GM18907 (cell line): ENCODE measurements around the gene CSTB.

ENCODE experiments used
- ATAC-seq: cut with Tn5 transposase; IDR thresholded peaks from one replicate; pipeline ENCODE4 v1.9.1; 2021; ENCODE audit warnings: mild to moderate bottlenecking, moderate library complexity; ENCODE audit not compliant: unreplicated experiment

CSTB gene

DNA sequence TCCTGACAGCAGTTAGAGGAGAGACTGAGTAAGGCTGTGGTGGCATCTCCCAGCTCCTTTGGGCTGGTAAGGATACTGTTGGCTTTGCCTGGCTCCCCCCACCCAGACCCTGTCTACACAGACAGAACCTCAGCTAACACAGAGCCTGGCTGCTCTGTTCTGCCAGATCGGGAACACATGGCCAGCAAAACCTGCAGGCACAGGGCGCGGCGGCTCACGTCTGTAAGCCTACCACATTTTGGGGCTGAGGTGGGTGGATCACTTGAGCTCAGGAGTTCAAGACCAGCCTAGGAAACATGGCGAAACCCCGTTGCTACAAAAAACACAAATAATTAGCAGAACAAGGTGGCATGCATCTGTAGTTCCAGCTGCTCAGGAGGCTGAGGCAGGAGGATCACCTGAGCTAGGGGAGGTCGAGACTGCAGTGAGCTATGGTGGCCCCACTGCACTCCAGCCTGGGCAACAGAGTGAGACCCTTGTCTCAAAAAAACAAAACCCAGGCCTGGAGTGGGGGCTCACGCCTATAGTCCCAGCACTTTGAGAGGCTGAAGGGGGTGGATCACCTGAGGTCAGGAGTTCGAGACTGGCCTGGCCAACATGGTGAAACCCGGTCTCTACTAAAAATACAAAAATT is 6.7 kb downstream of the CSTB start:
- ATAC-seq = no peak

- no peak for ATAC-seq
Observed at GRCh38 chr21:43768868-43769167, 7.3 kb downstream of the CSTB start.

DNA sequence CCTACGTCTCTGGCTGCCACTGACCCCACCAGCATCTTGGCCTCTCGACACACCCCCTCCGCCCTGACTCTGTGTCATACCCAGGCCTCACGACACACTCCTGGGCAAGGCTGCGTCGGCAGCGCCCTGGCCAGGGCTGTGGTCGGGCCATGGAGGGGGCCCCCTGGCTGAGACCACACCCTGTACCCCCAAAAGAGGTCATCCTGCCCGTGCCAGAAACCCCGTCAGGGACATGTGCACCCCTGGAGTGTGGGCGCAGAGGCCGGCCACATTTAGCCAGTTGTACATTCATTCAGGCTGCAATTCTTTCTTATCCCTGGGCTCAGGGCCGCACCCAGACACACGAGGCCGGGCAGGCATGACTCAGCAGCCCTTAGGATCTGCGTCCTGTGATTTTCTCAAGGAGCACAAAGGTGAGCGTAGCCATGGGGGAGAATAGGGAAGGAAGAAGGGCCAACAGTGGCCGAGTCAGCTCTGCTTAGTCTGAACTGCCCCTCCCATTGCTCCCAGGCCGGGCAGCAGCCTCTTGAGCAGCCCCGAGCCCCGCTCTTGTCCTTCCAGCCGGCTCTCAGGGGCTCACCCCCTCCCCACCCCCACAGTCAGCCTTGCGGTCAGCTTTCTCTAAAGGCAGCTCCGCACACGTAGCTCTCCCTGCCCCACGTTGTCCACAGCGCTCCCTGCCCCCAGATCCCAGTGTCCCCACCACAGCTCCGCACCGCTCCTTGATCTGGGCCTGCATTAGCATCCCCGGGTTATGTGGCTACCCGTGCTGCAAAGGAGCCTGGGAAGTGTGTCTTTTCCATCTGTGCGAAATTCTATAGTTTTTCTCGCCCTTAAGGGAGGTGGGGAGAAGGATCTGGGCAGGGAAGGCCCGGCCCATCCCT is 7.9 kb downstream of the CSTB start:
- no peak for ATAC-seq

- ATAC-seq = no peak
Observed at GRCh38 chr21:43767498-43767983, 8.6 kb downstream of the CSTB start.

- no peak for ATAC-seq
Observed at GRCh38 chr21:43766734-43767497, 9.2 kb downstream of the CSTB start.

DNA sequence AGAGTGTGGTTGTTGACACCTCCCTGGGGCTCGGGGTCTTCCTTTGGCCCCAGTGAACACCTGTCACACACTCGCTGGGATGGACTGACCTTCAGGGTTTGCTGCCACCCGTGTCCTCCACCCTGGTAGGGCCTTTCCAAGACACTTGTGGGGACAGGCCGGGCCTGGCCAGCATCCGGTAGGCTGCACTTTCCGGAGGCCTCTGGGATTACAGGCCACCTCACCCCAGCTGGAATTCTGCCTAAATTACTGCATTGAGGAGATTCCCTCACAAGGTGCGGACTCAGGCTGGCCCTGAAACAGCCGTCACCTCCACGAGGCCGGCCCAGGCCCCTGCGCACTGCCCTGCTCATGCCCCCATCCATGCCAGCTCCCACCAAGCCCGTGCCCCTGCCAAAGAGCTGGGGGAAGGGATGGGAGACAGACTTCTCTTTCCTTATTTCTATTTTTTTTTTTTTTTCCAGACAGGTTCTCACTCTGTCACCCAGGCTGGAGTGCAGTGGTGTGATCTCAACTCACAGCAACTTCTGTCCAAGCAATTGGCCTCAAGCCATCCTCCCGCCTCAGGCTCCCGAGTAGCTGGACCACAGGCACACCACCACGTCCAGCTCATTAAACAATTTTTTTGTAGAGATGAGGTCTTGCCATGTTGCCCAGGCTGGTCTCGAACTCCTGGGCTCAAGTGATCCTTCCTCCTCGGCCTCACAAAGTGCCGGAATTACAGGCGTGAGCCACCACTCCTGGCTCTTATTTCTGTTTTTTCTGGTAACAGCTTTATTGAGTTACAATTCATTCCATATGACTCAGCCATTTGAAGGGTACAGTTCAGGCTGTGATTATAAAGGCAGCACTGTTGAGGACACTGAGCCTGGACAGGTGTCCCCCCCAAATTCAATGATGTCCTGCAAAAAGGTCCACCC is 11.3 kb downstream of the CSTB start:
- ATAC-seq = no peak

GRCh38 chr21:43763901-43764523 is 12.1 kb downstream of the CSTB start:
- ATAC-seq = no peak

DNA sequence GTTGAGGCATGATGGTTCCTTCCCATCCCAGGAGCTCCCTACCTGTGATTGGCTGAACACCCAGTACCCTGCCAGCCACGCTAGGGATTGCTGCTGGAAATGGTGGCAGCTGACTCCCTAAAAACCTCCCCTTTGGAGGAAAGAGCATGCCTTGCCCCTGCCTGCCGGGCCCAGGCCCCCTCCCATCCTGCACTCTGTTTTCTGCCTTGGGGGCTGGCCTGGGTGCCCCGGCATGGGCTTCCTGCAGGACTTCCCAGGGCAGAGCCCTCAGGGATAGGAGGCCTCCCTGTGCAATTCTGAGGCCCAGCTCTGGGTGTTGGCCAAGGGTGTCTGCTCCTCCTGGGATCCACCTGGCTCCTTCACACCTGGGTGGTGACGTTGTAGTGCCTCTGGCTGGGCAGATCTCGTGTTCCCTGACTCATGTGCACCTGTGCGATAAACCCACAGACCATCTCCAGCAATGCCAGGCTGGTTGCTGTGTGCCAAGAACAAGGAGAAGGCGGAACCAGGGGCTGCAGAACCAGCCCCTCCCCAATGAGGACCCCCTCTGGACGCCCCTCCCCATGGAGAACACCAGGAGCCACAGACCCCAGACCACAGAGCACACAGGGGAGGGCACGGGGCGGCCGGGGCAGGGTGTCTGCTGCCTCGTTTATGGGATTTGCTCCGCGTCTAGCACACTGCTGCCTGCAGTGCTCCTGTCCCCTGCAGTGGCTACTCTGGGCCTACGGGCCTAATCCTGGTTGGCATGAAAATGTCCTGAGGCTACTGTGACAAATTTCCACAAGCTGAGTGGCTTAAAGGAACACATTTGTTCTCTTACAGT is 13.6 kb downstream of the CSTB start:
- no peak for ATAC-seq

DNA sequence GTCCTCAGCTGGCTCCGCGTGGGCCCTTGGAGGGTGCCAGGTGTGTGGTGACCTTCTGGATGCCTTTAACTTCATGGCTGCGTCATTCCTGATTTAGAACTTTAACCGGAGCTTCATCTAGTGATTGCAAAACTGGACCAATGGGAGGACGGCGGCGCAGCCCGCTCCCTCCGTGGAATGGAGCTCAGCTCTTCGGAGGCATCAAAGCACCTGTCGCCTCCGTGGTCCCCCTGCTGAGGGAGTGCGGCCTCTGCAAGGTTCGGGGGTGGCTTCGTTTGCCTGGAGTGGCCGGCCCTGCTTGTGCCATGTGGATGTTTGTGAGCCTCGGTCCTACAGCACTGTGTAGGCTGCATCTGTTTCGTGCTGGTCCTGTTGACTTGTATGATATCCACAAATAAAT is 14.2 kb downstream of the CSTB start:
- ATAC-seq = no peak

DNA sequence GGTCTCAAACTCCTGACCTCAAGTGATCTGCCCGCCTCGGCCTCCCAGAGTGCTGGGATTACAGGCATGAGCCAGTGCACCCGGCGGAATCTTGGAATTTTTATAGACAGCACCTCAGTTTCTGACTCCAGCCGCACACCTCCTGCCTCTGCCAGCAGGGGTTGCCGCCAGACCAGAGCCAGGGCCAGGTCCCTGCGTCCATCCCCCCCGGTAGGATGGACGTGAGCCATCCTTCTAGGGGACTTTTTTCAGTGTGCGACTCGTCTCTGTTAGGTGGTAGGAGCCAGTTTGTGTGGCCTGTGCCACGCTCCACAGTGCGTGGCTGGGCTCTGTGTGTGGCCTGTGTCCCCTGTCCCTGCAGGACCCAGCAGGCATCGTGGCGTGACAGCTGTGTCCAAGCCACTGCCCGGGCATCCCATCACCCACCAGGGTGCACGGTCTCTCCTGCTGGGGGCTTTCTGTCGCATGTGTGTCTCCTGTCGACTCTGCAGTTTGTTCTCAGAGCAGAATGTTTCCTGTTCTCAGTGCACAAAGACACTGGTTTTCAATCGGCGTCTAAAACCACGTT is 15.6 kb downstream of the CSTB start:
- no peak for ATAC-seq

- no peak for ATAC-seq
Observed at GRCh38 chr21:43759651-43760050, 16.5 kb downstream of the CSTB start.

- ATAC-seq = no peak
Observed at GRCh38 chr21:43758811-43759210, 17.3 kb downstream of the CSTB start.

DNA sequence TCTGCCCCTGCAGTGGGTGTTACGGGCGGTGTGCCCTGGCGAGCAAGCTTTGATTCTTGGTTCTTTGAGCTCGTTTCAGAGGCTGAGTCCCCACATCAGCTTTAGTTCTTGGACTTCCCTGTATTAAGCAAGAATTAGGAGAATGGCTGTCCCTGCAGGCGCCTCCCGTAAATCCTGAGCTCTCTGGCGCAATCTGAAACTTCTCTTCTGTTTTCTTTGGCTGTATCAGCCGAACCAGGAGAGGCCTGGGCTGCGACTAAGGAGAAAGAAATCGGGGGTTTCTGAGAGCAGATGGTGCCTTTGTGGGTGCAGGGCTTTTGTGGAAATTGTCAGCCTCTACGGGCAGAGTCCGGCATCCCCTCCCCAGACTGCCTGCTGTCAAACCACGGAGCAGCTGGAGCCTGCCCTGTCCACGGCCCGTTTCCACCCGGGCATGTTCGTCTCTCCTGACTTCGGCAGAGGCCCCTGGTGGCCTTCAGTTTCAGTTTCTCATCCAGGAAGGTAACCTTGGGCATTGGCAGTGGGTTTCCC is 17.9 kb downstream of the CSTB start:
- no peak for ATAC-seq

DNA sequence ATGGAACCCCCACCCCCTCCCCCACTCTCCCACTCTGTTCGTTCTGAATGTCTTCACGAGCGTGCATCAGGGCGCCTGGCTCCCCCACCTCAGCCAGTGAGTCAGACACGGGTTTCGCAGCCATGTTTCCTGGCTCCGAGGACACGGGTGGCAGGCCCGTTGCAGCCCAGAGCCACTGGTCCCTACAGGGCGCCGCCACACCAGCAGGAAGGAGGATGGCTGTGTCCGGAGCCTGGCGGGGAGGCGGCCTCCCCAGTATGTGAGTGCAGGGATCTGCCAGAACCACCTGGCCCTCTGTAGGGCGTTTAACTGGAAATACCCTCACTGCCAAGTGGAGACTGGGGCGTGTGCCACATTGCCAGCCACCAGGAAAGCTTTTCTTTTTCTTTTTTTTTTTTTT is 18.5 kb downstream of the CSTB start:
- no peak for ATAC-seq

DNA sequence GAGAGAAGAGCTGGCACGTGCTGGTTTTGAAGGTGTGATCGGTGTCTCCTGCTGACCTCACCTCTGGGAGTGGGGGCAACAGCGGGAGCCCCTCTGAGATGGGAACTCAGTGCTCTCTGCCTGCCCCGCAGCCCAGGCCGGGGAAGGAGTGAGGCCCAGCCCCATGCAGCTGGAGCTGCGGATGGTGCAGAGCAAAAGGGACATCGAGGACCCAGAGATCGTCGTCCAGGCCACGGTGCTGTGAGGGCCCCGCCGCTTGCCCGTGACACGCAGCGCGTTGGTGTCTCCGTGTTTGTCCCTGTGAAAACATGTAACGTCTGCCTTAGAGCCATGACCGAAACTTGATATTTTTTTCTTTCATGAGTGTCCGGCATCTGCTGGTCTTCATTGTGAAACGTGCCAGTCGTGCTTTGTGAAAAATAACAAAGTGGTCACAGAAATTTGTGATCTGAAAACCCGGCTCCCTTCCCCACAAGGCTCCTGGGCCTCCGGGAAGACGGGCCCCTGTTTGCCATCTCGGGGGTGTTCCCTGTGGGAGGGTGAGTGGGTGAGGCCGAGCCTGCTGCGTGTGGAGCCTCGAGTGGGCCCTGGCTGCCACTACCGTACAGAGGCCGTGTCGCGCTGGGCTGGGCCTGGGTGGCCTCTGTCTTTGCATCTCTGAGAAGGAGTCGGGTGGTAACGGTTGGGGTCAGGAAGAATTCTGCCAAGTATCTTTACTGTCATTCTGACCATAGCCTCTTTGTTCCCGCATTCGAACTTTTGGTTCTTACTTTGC is 20.1 kb downstream of the CSTB start:
- ATAC-seq = no peak

DNA sequence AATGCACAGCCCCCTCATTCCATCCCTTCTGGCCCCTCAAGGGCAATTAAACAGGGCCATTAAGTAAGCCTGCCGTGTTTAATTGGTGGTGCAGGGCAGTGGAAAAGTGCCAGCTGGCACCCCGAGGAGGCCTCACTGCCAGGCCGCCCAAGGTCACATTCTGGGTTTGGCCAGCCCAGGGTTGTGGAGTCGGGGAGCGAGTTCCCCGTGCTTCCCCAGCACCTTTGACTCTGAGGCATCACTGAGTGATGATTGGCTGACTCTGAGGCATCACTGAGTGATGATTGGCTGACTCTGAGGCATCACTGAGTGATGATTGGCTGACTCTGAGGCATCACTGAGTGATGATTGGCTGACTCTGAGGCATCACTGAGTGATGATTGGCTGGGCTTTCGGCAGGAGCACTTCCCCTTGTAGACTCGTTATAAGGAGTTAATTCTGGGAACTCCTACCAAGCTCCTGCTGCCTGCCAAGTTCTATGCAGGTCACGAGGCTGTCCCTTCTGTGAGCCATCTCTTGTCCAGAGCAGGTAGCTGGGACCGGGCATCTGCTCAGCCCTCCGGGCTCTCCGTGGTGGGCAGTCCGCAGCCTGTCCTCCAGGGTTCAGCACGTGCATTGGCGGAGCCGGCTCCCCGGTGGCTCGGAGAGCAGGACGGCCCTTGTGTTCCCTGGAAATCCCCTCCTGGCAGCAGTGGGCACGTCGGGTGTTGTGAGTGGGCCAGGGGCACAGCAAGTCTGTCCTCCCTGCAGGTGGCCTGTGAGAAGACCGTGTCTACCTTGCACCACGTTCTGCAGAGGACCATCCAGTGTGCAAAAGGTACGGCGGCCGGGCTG is 20.9 kb downstream of the CSTB start:
- no peak for ATAC-seq

- ATAC-seq = no peak
Observed at GRCh38 chr21:43753439-43753799, 22.7 kb downstream of the CSTB start.
